Astrocyte of the spinal cord (primary cell): ENCODE data around the gene TSC22D3.
A peak's percentile ranks its signal among the peaks of the same experiment; 100 is the strongest.

Source experiments
- DNase-seq: peaks from one replicate; pipeline ENCODE4 v3.0.0; 2011; ENCODE audit warnings: low read depth, low spot score
- H3K4me3 ChIP-seq: 2 replicates; pipeline ENCODE4 v1.5.1; 2011; ENCODE audit warnings: low read depth, mild to moderate bottlenecking, low read length, moderate library complexity
- in situ Hi-C: cut with HindIII; loops from 2 replicates; pipeline ENCODE4 v1.10.0; 2017; ENCODE audit warnings: low sequenced_read_pairs
- TF ChIP-seq, protein P1 (sequence below): IDR thresholded peaks from 2 replicates; pipeline ENCODE4 v1.5.1; 2012; ENCODE audit warnings: low read depth, mild to moderate bottlenecking, low read length, inconsistent platforms

TSC22D3 gene

DNA sequence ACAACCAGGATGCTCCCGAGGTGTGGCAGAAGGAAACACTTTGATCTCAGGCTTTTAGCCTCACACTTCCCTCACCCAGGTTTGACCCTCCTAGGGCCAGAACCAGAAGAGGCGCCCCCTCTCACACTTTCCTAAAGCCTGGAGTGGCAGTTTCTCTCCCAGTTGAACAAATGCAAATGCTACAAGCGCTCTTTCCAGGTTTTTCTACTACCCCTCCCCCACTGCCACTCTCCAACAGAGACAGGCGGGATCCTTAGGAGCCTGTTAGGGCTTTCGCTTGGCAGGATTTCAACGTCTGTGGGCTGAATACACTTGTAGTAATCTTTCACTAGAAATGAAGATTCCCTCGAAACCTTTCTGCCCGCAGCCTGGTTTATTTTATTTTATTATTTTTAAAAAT, 2.4 kb downstream of the TSC22D3 start:
- no peak for DNase-seq
- in situ Hi-C loops: no loop called here
- TF ChIP-seq, protein P1, sequence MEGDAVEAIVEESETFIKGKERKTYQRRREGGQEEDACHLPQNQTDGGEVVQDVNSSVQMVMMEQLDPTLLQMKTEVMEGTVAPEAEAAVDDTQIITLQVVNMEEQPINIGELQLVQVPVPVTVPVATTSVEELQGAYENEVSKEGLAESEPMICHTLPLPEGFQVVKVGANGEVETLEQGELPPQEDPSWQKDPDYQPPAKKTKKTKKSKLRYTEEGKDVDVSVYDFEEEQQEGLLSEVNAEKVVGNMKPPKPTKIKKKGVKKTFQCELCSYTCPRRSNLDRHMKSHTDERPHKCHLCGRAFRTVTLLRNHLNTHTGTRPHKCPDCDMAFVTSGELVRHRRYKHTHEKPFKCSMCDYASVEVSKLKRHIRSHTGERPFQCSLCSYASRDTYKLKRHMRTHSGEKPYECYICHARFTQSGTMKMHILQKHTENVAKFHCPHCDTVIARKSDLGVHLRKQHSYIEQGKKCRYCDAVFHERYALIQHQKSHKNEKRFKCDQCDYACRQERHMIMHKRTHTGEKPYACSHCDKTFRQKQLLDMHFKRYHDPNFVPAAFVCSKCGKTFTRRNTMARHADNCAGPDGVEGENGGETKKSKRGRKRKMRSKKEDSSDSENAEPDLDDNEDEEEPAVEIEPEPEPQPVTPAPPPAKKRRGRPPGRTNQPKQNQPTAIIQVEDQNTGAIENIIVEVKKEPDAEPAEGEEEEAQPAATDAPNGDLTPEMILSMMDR: no peak
- H3K4me3 ChIP-seq: no peak overlapping the region

DNA sequence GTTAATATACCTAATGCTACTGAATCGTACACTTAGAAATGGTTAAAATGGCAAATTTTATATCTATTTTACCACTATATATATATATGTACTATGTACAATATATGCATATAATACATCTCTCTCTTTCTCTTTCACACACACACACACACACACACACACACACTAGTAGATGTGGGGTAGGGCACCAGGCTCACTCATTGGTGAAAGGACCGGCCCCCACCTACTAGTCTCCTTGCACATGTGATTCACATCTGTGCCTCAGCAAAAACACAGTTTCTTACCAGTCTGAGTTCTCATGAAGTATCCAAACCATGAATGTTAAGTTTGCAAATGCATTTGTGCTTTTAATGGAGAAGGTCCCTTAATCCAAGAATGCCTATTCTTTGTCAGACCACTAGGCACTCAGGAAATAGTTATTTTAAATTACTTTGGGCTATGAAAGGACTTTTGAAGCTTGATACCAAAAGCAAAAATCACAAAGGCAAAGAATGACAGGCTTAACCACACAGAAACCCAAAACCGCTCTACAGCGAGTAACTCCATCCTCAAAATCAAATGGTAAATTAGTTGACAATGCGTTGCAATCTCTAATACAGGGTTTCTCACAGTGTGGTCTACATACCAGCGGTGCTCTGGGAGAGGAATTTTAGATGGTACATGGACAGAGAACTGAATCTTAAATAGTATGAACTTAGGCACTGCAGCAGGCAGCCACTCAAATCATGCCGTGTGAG, 5.8 kb downstream of the TSC22D3 start:
- TF ChIP-seq, protein P1: no peak
- in situ Hi-C loops: no loop called here
- no peak overlapping the region for H3K4me3 ChIP-seq
- no peak for DNase-seq

DNA sequence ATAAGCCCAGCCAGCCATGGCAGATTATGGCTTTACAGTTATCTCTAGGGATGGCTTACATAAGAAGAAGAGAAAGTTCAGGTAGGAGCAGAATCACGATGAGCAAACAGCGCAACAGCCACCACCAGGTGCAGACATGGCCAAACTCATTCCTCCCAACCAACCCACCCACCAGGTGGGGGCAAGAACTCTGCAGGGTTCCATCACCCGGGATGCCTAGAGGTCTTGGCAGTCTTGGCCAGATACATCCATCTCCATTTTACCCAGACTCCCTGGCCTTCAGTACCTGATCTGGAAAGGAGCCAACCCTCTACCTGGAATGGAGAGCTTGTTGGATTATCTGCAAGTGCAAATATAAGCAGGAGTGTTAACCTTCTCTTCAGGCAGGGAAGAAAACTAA, 7.5 kb downstream of the TSC22D3 start:
- DNase-seq: no peak
- in situ Hi-C loops: no loop called here
- no peak overlapping the region for H3K4me3 ChIP-seq
- TF ChIP-seq, protein P1: no peak

DNA sequence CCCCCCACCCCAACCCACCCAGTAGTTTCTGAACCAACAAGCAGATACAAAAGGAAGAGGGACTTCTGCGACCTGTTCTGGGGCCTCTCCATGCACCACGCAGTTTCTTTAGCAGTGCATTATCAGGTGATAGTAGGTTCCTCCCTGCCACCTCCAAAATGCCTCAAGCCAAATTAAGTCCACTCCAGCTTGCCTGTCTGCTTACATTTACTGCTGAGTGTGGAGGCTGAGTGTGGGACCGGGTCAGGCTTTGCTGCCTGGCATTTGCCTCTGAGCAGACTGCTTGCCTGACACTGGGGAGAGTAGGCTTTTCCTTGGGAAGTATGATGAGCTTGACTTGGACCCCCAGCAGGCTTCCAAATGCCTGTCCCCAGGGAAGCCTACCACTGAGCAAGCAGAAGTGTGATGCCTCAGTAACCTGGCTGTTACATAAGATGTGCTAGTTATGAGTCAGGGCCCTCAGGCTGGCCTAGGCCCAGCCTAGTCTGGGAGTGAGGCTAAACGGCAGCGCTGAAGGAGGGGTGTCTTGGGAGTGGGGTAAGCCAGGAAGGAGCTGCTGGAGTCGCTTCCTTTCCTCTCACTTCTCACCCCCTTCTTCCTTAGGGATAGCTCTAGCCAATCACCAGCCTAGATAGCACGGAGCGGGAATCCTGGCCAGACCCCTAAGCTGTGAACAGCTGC, 9.0 kb downstream of the TSC22D3 start:
- in situ Hi-C loops: no loop called here
- TF ChIP-seq, protein P1: no peak

DNA sequence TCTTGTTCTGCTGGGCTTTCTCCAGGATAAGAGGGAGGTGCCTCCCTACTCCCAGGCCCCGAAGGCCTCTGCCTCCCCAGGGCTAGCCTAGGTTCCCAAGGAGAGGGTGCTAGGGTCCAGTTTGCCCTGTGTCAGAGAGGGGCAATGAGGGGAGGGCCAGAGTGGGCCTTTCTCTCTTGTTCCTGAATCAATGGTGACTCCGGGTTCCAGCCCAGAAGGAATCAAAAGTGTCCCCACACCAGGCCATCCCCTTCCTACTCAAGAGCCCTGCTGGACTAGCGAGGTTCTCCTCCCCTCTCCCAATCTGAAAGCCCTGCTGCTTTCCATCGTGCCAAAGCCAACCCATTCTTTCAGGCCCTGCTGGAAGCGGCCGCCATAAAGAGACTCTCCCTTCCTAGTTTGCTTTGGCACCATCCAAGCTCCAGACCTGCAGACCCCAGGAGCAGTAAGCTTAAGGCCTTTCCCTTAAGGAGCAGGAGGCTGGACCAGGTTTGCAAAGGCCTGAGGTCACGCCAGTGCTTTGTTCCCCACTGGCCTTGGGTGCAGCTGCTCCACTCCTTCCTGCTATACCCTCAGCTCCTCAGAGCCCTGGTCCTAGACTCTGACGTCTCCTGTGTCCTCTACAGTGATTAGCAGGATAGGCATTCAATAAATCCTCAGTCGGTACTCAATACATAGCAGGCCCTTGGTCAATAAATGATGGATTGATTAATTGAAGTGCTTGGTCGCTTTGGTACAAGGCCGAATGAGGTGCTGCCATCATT, 10.6 kb downstream of the TSC22D3 start:
- in situ Hi-C loops: no loop called here
- DNase-seq: no peak
- no peak overlapping the region for H3K4me3 ChIP-seq
- TF ChIP-seq, protein P1: no peak

More for the DNA sequence above, 9.0 kb downstream of the TSC22D3 start:
- peak; percentile 52 for DNase-seq
- H3K4me3 ChIP-seq: no peak overlapping the region

DNA sequence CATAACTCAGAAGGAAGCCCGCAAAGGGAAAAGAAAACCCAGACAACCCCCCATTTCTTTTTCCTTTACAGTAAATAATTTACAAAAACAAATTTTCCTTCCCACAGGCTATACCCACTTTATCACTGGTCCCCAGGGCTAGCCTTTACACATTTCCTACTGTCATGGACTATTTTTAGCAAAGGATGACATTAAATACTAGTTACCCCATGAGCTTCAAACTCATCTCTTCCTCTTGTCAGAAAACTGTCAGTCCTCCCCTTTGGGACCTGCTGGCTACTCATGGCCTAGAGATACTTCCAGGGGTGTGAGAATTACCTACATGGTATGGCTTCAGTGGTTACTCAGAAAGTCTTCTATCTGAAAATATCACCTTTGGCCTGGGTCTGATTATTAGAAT, 11.9 kb downstream of the TSC22D3 start:
- no peak for DNase-seq
- TF ChIP-seq, protein P1: no peak
- in situ Hi-C loops: no loop called here
- H3K4me3 ChIP-seq: no peak overlapping the region
